Activated CD4-positive, alpha-beta T cell treated with anti-CD3 and anti-CD28 coated beads for 4 hours (primary cell): ENCODE results near the gene RPL3.
A peak's percentile ranks its signal among the peaks of the same experiment; 100 is the strongest.
"Not testable (repeated sequence)": the region's sequence is repeated elsewhere in the genome, so short reads cannot be mapped to it uniquely, and the experiment has no call there.

Experiments
- DNase-seq, 2 donors: peaks; one replicate each; pipeline ENCODE4 v3.0.0-alpha.2; 2020

The RPL3 gene

GRCh38 chr22:39319284-39320022, at the start of gene RPL3:
Gene RPL3 (minus strand): TSS chr22:39319623. CDS start chr22:39319597, 26 bp downstream.
- peak; percentile 95 to 98 for DNase-seq

- no peak for DNase-seq
Measured at GRCh38 chr22:39369186-39369585, 49.8 kb upstream of the RPL3 start.

- DNase-seq, result no peak
Measured at GRCh38 chr22:39368461-39368911, 49.1 kb upstream of the RPL3 start.

DNA sequence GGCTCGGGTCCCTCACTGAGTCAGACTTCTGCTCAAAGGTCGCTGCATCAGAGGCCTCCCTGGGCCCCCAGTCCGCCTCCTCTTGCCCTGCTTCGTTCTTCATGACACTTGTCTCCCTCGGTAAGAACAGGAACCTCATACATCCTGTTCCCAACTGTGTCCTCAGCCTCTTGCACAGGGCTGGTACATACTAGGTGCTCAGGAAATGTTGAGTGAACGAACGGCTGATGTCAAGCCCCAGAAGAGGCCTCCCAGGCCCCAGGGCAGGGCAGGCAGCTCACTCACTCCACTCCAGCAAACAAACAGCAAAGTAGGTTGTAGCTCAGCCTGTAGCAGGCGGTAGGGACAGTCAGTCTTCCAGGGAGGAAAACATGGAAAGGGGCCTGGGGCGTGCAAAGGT, 47.6 kb upstream of the RPL3 start:
- DNase-seq, result no peak

- no peak for DNase-seq
Measured at GRCh38 chr22:39365492-39365780, 46.0 kb upstream of the RPL3 start.

DNA sequence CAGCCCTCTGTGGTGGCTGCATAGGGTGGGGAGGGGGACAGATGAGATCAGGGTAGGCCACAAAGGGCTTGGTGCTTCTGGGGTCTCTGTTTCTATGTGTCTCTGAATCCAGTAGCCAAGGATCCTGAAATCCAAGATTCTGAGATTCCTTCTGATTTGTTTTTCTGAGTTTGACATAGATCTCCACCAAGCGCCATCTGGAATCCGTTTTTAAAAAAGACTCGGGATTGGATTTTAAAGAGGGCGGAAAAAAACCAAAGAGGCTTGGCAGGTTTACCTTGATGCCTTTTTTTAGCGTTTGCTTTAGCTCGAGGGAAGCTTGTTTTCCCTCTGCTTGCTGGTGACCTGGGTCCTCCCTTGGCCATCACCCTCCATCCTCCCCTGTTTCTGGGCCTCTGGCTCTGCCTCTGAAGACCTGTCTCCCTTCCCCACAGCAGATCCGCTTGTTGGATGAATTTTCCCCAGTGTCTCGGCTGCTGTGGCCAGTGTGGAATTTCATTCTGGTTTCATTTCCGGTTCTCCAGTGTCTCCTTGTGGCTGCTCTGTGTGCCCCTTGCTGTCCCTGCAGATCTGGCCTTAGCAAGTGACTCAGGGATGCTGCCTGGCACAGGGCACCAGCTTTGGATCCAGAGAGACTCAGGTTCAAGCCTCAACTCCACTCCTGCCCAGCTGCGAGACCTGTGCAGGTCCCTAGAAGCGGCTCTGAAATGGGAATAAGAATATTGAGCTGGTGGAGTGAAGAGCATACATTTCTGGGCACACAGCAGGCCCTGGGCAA, 45.5 kb upstream of the RPL3 start:
- no peak for DNase-seq

DNA sequence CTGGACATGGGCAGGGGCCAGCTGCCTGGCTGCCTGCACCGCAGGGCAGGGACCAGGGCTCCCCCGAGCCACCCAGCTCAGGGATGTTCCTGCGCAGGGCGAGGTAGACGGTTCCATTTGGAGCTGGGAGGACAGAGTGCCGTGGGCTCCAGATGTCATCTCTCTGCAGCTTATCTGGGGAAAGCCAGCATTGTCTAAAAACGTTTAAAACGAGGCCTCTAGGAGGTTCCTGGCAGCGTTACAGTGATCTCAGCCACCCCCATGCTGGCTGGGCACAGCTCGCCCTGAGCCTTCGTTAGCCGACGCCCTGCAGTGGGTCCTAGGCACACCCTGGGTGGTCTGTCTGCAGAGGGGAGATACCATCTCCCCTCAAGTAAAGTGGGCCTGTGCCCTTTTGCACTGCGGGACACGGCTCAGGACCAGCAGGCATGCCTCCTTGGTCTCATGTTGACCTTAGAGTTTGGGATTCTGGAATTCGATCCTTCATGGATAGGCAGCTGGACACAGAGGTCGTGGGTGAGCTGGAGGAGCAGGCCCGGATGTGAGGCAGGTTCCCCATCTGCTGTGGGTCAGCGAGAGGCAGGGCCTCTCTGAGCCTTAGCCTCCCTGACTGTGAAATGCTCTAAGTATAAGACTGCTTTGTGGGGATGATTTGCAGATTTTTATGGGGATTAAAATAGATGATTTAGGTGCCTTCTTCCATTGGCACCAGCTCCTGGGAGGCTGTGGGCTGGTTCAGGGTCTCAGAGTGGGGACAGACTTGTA, 44.5 kb upstream of the RPL3 start:
- DNase-seq, result no peak

GRCh38 chr22:39362932-39363331, 43.5 kb upstream of the RPL3 start:
- no peak for DNase-seq

- DNase-seq, result no peak
Measured at GRCh38 chr22:39362271-39362670, 42.8 kb upstream of the RPL3 start.

DNA sequence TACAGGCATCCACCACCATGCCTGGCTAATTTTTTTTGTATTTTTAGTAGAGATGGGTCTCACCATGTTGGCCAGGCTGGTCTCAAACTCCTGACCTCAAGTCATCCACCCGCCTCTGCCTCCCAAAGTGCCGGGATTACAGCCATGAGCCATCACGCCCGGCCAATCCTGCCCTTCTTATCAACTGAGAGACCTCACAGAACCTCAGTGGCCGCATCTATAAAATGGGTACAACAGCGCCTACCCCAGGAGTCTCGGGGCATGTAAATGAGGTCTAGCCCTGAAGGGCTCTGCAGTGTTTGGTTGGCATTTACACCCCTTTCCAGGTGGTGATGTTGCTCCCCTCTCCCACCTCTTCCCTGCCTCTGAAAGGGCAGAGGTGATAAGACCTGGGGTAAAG, 42.1 kb upstream of the RPL3 start:
- DNase-seq, result no peak

DNA sequence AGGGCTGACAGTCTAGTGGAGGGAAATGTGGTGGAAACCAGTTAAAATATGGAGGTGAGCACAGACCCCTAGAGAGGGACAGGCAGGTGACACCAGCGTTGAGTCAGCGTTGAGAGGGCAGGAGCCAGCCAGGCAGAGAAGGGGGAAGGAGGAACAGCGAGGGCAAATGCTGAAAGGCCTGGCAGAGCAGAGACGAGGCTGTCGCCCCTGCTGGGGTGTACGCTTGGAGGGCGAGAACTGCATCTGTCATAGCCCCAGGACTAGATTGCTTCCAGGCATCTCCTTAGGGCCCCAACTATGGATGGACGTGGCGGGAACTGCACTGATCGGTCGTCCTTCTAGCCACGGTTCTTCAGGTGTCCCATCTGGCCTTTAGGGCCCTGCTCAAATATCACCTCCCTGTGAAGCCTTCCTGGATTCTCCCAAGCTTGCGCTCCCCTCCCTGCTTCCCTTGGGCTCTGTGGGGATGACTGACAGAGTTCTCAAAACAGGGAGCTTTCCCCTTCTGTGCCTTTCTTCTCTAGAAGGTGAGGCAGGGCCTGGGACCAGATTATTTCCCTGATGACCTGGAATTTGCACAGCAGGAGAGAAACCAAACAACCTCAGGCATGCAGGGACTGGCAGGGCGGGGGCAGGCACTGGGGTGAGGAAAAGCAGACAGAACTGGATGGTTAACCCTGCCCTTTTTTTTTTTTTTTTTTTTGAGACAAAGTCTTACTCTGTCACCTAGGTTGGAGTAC, 41.4 kb upstream of the RPL3 start:
- DNase-seq, result no peak

- no peak for DNase-seq
Measured at GRCh38 chr22:39360242-39360641, 40.8 kb upstream of the RPL3 start.

GRCh38 chr22:39359659-39360195, 40.3 kb upstream of the RPL3 start:
- DNase-seq, result no peak

GRCh38 chr22:39358197-39358596, 38.8 kb upstream of the RPL3 start:
- not testable (repeated sequence) for DNase-seq

DNA sequence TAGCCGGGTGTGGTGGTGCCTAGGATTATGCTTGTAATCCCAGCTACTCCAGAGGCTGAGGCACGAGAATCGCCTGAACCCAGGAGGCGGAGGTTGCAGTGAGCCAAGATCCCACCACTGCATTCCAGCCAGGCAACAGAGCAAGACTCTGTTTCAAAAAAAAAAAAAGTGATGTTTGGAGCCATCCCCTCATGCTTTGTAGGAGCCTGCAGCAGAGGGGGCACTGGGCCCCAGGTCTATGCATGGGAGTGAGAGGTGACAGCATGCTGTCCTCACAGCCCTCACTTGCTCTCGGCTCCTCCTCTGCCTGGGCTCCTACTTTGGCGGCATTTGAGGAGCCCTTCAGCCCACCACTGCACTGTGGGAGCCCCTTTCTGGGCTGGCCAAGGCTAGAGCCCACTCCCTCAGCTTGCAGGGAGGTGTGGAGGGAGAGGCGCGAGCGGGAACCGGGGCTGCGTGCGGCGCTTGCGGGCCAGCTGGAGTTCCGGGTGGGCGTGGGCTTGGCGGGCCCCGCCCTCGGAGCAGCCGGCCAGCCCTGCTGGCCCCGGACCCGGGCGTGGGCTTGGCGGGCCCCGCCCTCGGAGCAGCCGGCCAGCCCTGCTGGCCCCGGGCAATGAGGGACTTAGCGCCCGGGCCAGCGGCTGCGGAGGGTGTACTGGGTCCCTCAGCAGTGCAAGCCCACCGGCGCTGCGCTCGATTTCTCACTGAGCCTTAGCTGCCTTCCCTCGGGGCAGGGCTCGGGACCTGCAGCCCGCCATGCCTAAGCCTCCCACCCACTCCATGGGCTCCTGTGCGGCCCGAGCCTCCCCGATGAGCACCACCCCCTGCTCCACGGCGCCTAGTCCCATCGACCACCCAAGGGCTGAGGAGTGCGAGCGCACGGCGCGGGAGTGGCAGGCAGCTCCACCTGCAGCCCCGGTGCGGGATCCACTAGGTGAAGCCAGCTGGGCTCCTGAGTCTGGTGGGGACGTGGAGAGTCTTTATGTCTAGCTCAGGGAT, 38.0 kb upstream of the RPL3 start:
- not testable (repeated sequence) for DNase-seq

DNA sequence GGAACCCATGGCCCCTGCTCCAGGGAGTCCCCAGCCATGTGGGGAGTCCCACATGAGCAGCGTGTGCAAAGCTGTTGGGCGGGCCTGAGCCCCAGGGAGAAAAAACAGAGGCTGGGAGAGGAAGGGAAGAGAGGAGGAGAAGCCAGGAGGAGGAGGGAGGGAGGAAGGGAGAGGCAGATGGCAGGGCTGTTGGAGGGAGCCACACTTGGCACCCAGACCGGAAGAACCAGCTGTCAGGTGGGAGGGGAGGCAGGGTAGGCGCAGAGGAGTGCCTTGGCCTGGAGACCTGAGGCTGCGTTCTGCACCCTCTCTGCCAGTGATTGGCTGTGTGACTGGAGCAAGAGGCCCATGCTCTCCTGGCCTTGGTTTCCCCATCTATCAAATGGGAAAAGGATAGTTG, 37.0 kb upstream of the RPL3 start:
- no peak for DNase-seq

- not testable (repeated sequence) for DNase-seq
Measured at GRCh38 chr22:39355805-39356204, 36.4 kb upstream of the RPL3 start.

GRCh38 chr22:39355080-39355479, 35.7 kb upstream of the RPL3 start:
- DNase-seq, result no peak

DNA sequence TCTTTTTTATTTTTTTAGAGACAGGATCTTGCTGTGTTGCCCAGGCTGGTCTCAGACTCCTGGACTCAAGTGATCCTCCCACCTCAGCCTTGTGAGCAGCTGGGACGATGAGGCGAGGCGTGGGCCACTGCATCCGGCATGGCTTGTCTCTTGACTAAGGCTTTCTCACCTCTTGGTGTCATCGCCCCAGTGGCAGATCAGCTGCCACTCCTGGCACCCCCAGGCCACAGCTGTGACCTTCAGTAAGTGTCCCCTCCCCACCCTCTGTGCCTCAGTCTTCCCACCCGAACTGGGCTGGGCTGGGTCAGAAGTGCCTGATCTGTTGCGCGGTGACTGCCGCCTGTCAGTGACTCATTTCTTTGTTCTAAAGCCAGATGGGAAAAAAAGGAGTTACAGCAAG, 33.9 kb upstream of the RPL3 start:
- no peak for DNase-seq

- no peak for DNase-seq
Measured at GRCh38 chr22:39352306-39352891, 33.0 kb upstream of the RPL3 start.

- no peak for DNase-seq
Measured at GRCh38 chr22:39351689-39352214, 32.3 kb upstream of the RPL3 start.
